ENCODE measurements around the gene C16orf86. TPM values are rescaled to one million over a fixed set of nuclear protein-coding genes. Genes with fewer than 3 reads are reported as not detected.
A peak's percentile ranks its signal among the peaks of the same experiment; 100 is the strongest.

The C16orf86 gene
- total RNA-seq, 2 donors from 2014 or later, result 6.6 to 11.9 TPM

DNA sequence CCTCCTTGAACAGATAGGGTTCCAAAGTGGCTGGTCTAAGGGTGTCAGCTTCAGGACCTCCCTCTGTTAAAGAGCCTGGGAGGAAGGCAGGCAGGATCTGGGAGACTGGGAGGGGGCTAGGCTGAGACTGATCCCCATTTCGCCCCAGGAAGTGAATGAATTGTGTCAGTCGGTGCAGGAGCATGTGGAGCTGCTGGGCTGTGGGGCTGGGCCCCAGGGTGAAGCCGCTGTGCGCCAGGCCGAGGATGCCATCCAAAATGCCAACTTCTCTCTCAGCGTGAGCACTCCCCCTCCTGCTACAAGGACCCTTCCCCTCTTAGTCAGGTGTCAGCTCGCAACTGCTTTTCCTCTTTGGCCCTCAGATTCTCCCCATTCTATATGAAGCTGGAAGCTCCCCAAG, 15.6 kb upstream of the C16orf86 start:
- ATAC-seq (ENCODE audit: insufficient number of reproducible peaks, low FRiP score, low read depth) (no peak), DNase-seq (ENCODE audit: low spot score) (no peak)

DNA sequence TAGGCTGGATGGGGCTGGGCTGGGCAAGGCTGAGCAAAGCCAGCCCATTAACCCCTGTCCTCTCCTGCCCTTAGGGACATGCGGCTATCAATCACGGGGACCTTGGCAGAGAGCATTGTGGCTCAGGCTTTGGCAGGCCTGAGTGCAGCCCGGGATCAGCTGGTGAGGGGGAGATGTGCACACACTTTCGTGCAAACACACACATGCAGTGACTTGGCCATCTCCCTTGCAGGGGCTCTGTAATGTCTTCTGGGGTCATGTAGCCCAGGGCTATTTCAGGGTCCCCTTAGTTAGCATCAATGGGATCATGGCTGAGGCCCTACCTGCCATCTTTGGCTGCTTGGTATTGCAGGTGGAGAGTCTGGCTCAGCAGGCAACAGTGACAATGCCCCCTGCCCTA, 14.8 kb upstream of the C16orf86 start:
- DNase-seq (ENCODE audit: low spot score) (no peak), ATAC-seq (ENCODE audit: insufficient number of reproducible peaks, low FRiP score, low read depth) (no peak)
- Histone ChIP-seq H3K36me3 (peaks cover 3% of the 10 kb centered on the region), H3K4me1 (ENCODE audit: control insufficient read depth in 1 of 2, low read depth in 2 of 2) (peaks cover 5 to 16% of the 10 kb centered on the region in 2 donors), H3K9me3 (no peaks in the 10 kb centered on the region), H3K27ac (no peak overlapping the region), H3K4me3 (no peak overlapping the region), H3K27me3 (replicated peaks; ENCODE audit: insufficient read depth) (peaks cover 6% of the 10 kb centered on the region)
- TF ChIP-seq, protein P1, sequence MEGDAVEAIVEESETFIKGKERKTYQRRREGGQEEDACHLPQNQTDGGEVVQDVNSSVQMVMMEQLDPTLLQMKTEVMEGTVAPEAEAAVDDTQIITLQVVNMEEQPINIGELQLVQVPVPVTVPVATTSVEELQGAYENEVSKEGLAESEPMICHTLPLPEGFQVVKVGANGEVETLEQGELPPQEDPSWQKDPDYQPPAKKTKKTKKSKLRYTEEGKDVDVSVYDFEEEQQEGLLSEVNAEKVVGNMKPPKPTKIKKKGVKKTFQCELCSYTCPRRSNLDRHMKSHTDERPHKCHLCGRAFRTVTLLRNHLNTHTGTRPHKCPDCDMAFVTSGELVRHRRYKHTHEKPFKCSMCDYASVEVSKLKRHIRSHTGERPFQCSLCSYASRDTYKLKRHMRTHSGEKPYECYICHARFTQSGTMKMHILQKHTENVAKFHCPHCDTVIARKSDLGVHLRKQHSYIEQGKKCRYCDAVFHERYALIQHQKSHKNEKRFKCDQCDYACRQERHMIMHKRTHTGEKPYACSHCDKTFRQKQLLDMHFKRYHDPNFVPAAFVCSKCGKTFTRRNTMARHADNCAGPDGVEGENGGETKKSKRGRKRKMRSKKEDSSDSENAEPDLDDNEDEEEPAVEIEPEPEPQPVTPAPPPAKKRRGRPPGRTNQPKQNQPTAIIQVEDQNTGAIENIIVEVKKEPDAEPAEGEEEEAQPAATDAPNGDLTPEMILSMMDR (IDR thresholded peaks at IDR 0.05), result no peak

More for the DNA sequence above, 15.6 kb upstream of the C16orf86 start:
- H3K27me3 ChIP-seq (replicated peaks; ENCODE audit: insufficient read depth), result peaks cover 6% of the 10 kb centered on the region
- no peak overlapping the region for H3K4me3 ChIP-seq
- H3K4me1 ChIP-seq (ENCODE audit: control insufficient read depth in 1 of 2, low read depth in 2 of 2), result peaks cover 5 to 16% of the 10 kb centered on the region in 2 donors
- TF ChIP-seq, protein P1 (IDR thresholded peaks at IDR 0.05), result no peak
- no peak overlapping the region for H3K27ac ChIP-seq
- no peaks in the 10 kb centered on the region for H3K36me3 ChIP-seq
- no peaks in the 10 kb centered on the region for H3K9me3 ChIP-seq

DNA sequence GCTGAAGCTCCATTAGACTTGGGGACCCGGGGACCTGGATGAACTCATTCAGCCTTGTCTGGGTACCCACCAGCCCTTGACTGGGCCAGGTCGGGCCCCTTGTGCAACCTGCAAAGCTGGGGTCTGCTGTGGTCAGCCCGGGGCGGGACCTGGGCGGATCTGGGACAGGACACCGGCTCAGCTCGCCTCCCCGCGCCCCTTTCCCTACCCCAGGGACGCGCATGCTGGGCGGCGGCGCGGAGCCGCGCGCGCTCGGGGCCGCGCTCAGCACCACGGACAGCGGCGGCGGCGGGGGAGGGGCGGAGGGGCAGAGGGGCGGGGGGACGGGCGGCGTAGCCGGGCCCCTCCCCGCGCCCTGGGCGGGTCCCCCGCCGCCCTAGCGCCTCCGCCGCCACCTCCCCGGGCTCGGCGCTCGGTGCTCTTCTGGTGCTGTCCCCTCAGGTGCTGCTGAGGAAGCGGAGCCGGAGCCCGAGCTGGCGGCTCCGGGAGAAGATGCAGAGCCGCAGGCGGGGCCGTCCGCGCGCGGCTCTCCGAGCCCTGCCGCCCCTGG, 14.0 kb upstream of the C16orf86 start:
- TF ChIP-seq, protein P1 (IDR thresholded peaks at IDR 0.05), result no peak
- DNase-seq (ENCODE audit: low spot score), result no peak

DNA sequence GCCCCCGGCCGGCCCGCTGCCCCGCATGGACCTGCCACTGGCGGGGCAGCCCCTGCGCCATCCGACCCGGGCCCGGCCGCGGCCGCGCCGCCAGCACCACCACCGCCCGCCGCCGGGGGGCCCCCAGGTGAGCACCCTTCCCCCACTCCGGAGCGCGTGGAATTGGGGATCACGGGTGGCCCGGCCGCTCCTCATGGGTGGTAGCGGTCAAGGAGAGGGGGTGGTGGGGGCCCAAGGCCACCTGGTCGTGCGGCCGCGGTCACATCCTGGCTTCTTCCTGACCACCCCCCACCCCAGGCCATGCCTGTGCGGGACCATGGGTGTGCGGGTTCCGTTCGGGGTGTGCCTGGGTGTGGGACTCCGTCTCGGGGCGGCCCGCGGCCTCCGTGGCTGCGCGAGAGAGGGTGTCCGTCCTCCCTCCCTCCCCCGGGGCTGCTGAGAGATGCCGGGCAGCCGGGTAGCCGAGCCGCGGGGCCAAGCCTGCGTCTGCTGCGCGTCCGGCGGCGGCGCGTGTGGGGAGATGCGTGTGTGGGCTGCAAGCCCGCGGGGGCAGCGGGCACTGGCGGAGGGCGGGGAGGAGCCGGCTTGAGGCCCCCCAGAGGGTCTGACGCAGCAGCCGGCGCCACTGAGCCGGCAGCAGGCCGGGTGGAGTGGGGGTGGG, 13.4 kb upstream of the C16orf86 start:
- TF ChIP-seq, protein P1 (IDR thresholded peaks at IDR 0.05), result no peak
- Histone ChIP-seq H3K4me1 (ENCODE audit: control insufficient read depth in 1 of 2, low read depth in 2 of 2) (peaks cover 5 to 16% of the 10 kb centered on the region in 2 donors), H3K36me3 (peaks cover 12% of the 10 kb centered on the region), H3K27me3 (replicated peaks; ENCODE audit: insufficient read depth) (peaks cover 6% of the 10 kb centered on the region), H3K27ac (no peak overlapping the region), H3K4me3 (peak overlapping the region; percentile 54), H3K9me3 (no peaks in the 10 kb centered on the region)
- ATAC-seq (ENCODE audit: insufficient number of reproducible peaks, low FRiP score, low read depth) (no peak), DNase-seq (ENCODE audit: low spot score) (no peak)

More for the DNA sequence above, 14.0 kb upstream of the C16orf86 start:
- H3K27ac ChIP-seq, result no peak overlapping the region
- H3K27me3 ChIP-seq (replicated peaks; ENCODE audit: insufficient read depth), result peaks cover 6% of the 10 kb centered on the region
- H3K4me3 ChIP-seq, result peak overlapping the region; percentile 54
- no peak for ATAC-seq (ENCODE audit: insufficient number of reproducible peaks, low FRiP score, low read depth)
- H3K4me1 ChIP-seq (ENCODE audit: control insufficient read depth in 1 of 2, low read depth in 2 of 2), result peaks cover 5 to 16% of the 10 kb centered on the region in 2 donors
- H3K36me3 ChIP-seq, result peaks cover 5% of the 10 kb centered on the region
- H3K9me3 ChIP-seq, result no peaks in the 10 kb centered on the region

DNA sequence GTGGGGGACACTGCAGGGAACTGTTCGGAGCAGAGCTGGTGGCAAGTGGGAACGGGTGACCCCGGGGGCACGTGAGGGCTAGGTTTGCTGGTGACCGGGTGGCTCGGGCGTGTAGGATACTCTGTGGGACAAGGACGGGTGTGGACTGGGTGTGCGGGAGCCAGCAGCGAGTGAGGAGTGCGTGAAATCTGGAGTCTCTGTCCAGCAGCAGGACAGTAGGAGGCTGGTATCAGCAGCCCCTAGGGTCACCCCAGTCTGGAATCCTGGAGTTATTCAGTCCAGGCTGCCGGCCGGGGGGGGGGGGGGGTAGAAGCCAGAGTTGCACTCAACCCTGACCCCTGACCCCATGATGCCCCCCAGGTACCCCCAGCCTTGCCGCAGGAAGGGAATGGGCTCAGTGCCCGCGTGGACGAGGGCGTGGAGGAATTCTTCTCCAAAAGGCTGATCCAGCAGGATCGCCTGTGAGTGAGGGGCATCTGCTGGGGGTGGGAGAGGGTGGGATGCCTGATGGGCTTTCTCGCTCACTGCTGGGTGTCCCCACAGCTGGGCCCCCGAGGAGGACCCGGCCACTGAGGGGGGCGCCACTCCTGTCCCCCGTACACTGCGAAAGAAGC, 12.7 kb upstream of the C16orf86 start:
- ATAC-seq (ENCODE audit: insufficient number of reproducible peaks, low FRiP score, low read depth) (no peak), DNase-seq (ENCODE audit: low spot score) (no peak)
- H3K27me3 ChIP-seq (replicated peaks; ENCODE audit: insufficient read depth), result peaks cover 6% of the 10 kb centered on the region
- H3K4me1 ChIP-seq (ENCODE audit: control insufficient read depth in 1 of 2, low read depth in 2 of 2), result peaks cover 6 to 18% of the 10 kb centered on the region in 2 donors
- H3K27ac ChIP-seq, result no peak overlapping the region
- peak overlapping the region; percentile 54 for H3K4me3 ChIP-seq
- no peaks in the 10 kb centered on the region for H3K9me3 ChIP-seq
- H3K36me3 ChIP-seq, result peaks cover 15% of the 10 kb centered on the region
- TF ChIP-seq, protein P1 (IDR thresholded peaks at IDR 0.05), result no peak
